Sigmoid colon (tissue), 3 donors: ENCODE results near the gene PRKAG2.

Experiments used
- POLR2A ChIP-seq, 2 donors: fragments of 450-650 bp; IDR thresholded peaks; one replicate each; pipeline ENCODE4 v1.6.1; 2016; ENCODE audit warnings: antibody characterized with exemption in 2 of 2, mild to moderate bottlenecking in 2 of 2, moderate library complexity in 2 of 2
- TF ChIP-seq, protein P1 (sequence below), 4 experiments: fragments of 450-650 bp in 3 of 4; fragments of 200-600 bp in 1 of 4; IDR thresholded peaks; one replicate each; pipeline ENCODE4 v1.5.1; 2016 to 2019; ENCODE audit warnings: antibody characterized with exemption in 4 of 4, mild to moderate bottlenecking in 3 of 4, moderate library complexity in 2 of 4

DNA sequence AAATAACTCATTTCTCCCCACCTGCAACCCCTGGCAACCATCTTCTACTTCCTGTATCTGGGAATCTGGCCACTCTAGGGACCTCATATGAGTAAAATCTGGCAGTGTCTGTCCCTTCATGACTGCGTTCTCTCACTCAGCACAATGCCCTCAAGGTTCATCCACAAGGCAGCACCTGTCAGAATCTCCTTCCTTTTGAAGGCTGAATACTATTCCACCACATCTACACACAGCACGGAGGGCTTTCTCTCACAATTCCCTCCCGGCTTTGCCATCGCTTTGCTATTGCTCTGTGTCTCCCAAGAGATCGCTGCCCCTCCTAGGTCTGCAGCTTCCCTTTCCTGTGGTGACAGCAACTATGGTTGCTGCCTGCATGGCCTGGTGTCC lies 182.5 kb downstream of the PRKAG2 start:
- TF ChIP-seq, protein P1, sequence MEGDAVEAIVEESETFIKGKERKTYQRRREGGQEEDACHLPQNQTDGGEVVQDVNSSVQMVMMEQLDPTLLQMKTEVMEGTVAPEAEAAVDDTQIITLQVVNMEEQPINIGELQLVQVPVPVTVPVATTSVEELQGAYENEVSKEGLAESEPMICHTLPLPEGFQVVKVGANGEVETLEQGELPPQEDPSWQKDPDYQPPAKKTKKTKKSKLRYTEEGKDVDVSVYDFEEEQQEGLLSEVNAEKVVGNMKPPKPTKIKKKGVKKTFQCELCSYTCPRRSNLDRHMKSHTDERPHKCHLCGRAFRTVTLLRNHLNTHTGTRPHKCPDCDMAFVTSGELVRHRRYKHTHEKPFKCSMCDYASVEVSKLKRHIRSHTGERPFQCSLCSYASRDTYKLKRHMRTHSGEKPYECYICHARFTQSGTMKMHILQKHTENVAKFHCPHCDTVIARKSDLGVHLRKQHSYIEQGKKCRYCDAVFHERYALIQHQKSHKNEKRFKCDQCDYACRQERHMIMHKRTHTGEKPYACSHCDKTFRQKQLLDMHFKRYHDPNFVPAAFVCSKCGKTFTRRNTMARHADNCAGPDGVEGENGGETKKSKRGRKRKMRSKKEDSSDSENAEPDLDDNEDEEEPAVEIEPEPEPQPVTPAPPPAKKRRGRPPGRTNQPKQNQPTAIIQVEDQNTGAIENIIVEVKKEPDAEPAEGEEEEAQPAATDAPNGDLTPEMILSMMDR (IDR thresholded peaks at IDR 0.05), result no peak
- no peak for TF ChIP-seq POLR2A (IDR thresholded peaks at IDR 0.05)
